Neural cell (in vitro differentiated cells): ENCODE measurements around the gene FAM171A2. TPM values are rescaled to one million over a fixed set of nuclear protein-coding genes. Genes with fewer than 3 reads are reported as not detected.

Experiments used
- H2AFZ ChIP-seq: fragments of 200-600, 300-800 bp; sonication (generic), shearing (Covaris generic); 2 replicates; pipeline ENCODE4 v1.6.0; 2014; ENCODE audit warnings: low read depth, mild to moderate bottlenecking, antibody characterized with exemption, low read length, moderate library complexity
- H3F3A ChIP-seq: fragments of 200-600 bp; shearing (Covaris generic); 2 replicates; pipeline ENCODE4 v1.6.1; 2016; ENCODE audit warnings: mild to moderate bottlenecking, moderate library complexity, mixed read lengths, antibody characterized with exemption, low read length; ENCODE audit not compliant: insufficient read depth, poor library complexity, severe bottlenecking
- H3K27ac ChIP-seq: fragments of 200-600, 300-800 bp; sonication (generic), shearing (Covaris generic); 2 replicates; pipeline ENCODE4 v1.5.1; 2014; ENCODE audit warnings: mild to moderate bottlenecking, low read length, moderate library complexity
- H3K27me3 ChIP-seq: fragments of 300-800, 200-600 bp; sonication (generic), shearing (Covaris generic); 2 replicates; pipeline ENCODE4 v1.6.0; 2014; ENCODE audit warnings: mild to moderate bottlenecking, low read depth, low read length, moderate library complexity; ENCODE audit not compliant: insufficient read depth
- H3K36me3 ChIP-seq: fragments of 300-800, 200-600 bp; sonication (generic), shearing (Covaris generic); 2 replicates; pipeline ENCODE4 v1.5.1; 2014; ENCODE audit warnings: mild to moderate bottlenecking, antibody characterized with exemption, low read length, moderate library complexity; ENCODE audit not compliant: insufficient read depth
- H3K4me2 ChIP-seq: fragments of 300-800, 200-600 bp; sonication (generic), shearing (Covaris generic); 2 replicates; pipeline ENCODE4 v1.6.0; 2014; ENCODE audit warnings: mild to moderate bottlenecking, low read length
- H3K4me3 ChIP-seq: fragments of 300-800, 200-600 bp; sonication (generic), shearing (Covaris generic); 2 replicates; pipeline ENCODE4 v1.5.1; 2014; ENCODE audit warnings: mild to moderate bottlenecking, low read length, moderate library complexity
- H3K79me2 ChIP-seq: fragments of 200-600 bp; shearing (Covaris generic); replicated peaks from 2 replicates; pipeline ENCODE4 v1.6.0; 2014; ENCODE audit warnings: mild to moderate bottlenecking, low read length, moderate library complexity; ENCODE audit not compliant: insufficient read depth
- H3K9ac ChIP-seq: fragments of 300-800, 200-600 bp; sonication (generic), shearing (Covaris generic); 2 replicates; pipeline ENCODE4 v1.6.1; 2016; ENCODE audit warnings: mild to moderate bottlenecking, low read length, mixed read lengths
- H3K9me2 ChIP-seq: fragments of 200-600 bp; shearing (Covaris generic); 2 replicates; pipeline ENCODE4 v1.6.1; 2016; ENCODE audit warnings: mild to moderate bottlenecking, low read length, mixed read lengths; ENCODE audit not compliant: insufficient read depth
- H3K9me3 ChIP-seq: fragments of 200-600, 300-800 bp; sonication (generic), shearing (Covaris generic); 2 replicates; pipeline ENCODE4 v1.6.1; 2016; ENCODE audit warnings: mild to moderate bottlenecking, mixed run types, low read length, moderate library complexity, mixed read lengths
- H4K20me1 ChIP-seq: fragments of 200-600 bp; shearing (Covaris generic); 2 replicates; pipeline ENCODE4 v1.6.1; 2016; ENCODE audit warnings: mild to moderate bottlenecking, mixed run types; ENCODE audit not compliant: insufficient read depth
- EP300 ChIP-seq: fragments of 450-650 bp; conservative IDR thresholded peaks from 2 replicates; pipeline ENCODE4 v1.6.1; 2014; ENCODE audit warnings: antibody characterized with exemption, mild to moderate bottlenecking, moderate library complexity; ENCODE audit not compliant: poor library complexity, severe bottlenecking
- EZH2 ChIP-seq: fragments of 200-600, 300-800 bp; shearing (Covaris generic), sonication (generic); IDR thresholded peaks from 2 replicates; pipeline ENCODE4 v1.6.1; 2014; ENCODE audit warnings: antibody characterized with exemption, low read length, borderline replicate concordance, mild to moderate bottlenecking; ENCODE audit not compliant: insufficient read depth, poor library complexity, severe bottlenecking
- MXI1 ChIP-seq: fragments of 450-650 bp; conservative IDR thresholded peaks from 2 replicates; pipeline ENCODE4 v1.6.1; 2014; ENCODE audit warnings: antibody characterized with exemption, mild to moderate bottlenecking; ENCODE audit not compliant: poor library complexity, severe bottlenecking
- POLR2AphosphoS5 ChIP-seq: IDR thresholded peaks from 2 replicates; pipeline ENCODE4 v1.6.1; 2012
- RAD21 ChIP-seq: fragments of 450-650 bp; conservative IDR thresholded peaks from 2 replicates; pipeline ENCODE4 v1.6.1; 2014; ENCODE audit warnings: antibody characterized with exemption, mild to moderate bottlenecking, moderate library complexity
- SMC3 ChIP-seq: fragments of 450-650 bp; conservative IDR thresholded peaks from 2 replicates; pipeline ENCODE4 v1.6.1; 2014; ENCODE audit warnings: antibody characterized with exemption, mild to moderate bottlenecking, moderate library complexity; ENCODE audit not compliant: poor library complexity
- TAF1 ChIP-seq: IDR thresholded peaks from 2 replicates; pipeline ENCODE4 v1.6.1; 2012; ENCODE audit warnings: low read depth
- polyA plus RNA-seq: library from polyadenylated mRNA; depleted of rRNA; stranded (reverse); fragments of >200 nt; gene quantifications from 2 replicates; pipeline ENCODE4 v1.2.3, GENCODE V29; 2014
- TF ChIP-seq, protein P1 (sequence below): IDR thresholded peaks from 2 replicates; pipeline ENCODE4 v1.6.1; 2012; ENCODE audit warnings: borderline replicate concordance
- TF ChIP-seq, protein P2 (sequence below): fragments of 450-650 bp; IDR thresholded peaks from 2 replicates; pipeline ENCODE4 v1.5.1; 2014; ENCODE audit warnings: antibody characterized with exemption, mild to moderate bottlenecking, moderate library complexity; ENCODE audit not compliant: poor library complexity, severe bottlenecking

The FAM171A2 gene
- polyA plus RNA-seq, 1 donor from 2014 or later, result 73.6 TPM

DNA sequence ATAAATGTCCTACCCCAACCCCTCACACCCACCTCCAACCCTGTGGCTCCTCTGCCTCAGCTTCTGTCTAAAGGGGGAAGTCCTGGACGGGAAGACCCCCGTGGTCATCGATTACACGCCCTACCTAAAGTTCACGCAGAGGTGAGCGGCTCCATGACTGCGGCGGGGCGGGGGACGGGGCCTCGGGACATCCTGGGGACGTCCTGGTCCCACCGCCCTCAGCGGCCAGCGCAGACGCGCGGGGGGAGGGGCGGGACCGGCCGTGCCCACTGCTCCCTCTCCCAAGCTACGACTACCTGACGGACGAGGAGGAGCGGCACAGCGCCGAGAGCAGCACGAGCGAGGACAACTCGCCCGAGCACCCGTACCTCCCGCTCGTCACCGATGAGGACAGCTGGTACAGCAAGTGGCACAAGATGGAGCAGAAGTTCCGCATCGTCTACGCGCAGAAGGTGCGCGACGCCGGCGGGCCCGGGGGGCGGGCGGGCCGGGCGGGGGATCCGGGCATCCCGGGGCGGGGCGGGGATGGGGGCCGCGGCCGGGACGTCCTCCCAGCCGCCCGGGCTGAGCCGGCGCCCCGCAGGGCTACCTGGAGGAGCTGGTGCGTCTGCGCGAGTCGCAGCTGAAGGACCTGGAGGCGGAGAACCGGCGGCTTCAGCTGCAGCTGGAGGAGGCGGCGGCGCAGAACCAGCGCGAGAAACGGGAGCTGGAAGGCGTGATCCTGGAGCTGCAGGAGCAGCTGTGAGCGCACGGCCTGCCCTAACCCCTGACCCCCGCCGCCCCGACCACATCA, 48.6 kb downstream of the FAM171A2 start:
- Histone ChIP-seq H3K4me2 (no peak overlapping the region), H3K27me3 (peaks cover 18% of the 10 kb centered on the region), H3K27ac (no peak overlapping the region), H3K36me3 (peaks cover 12% of the 10 kb centered on the region), H3K9ac (peak overlapping the region; percentile 22), H3F3A (no peaks in the 10 kb centered on the region), H3K4me3 (peak overlapping the region; percentile 55), H3K9me3 (no peaks in the 10 kb centered on the region), H2AFZ (no peak overlapping the region), H3K79me2 (peaks cover 15% of the 10 kb centered on the region), H4K20me1 (peaks cover 6% of the 10 kb centered on the region), H3K9me2 (no peaks in the 10 kb centered on the region)
- no peak for TF ChIP-seq EP300
- TF ChIP-seq, protein P1, sequence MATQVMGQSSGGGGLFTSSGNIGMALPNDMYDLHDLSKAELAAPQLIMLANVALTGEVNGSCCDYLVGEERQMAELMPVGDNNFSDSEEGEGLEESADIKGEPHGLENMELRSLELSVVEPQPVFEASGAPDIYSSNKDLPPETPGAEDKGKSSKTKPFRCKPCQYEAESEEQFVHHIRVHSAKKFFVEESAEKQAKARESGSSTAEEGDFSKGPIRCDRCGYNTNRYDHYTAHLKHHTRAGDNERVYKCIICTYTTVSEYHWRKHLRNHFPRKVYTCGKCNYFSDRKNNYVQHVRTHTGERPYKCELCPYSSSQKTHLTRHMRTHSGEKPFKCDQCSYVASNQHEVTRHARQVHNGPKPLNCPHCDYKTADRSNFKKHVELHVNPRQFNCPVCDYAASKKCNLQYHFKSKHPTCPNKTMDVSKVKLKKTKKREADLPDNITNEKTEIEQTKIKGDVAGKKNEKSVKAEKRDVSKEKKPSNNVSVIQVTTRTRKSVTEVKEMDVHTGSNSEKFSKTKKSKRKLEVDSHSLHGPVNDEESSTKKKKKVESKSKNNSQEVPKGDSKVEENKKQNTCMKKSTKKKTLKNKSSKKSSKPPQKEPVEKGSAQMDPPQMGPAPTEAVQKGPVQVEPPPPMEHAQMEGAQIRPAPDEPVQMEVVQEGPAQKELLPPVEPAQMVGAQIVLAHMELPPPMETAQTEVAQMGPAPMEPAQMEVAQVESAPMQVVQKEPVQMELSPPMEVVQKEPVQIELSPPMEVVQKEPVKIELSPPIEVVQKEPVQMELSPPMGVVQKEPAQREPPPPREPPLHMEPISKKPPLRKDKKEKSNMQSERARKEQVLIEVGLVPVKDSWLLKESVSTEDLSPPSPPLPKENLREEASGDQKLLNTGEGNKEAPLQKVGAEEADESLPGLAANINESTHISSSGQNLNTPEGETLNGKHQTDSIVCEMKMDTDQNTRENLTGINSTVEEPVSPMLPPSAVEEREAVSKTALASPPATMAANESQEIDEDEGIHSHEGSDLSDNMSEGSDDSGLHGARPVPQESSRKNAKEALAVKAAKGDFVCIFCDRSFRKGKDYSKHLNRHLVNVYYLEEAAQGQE, result no peak
- no peak for TF ChIP-seq EZH2
- no peak for TF ChIP-seq MXI1
- no peak for TF ChIP-seq TAF1
- TF ChIP-seq SMC3, result no peak
- TF ChIP-seq POLR2AphosphoS5, result no peak
- no peak for TF ChIP-seq RAD21
- TF ChIP-seq, protein P2, sequence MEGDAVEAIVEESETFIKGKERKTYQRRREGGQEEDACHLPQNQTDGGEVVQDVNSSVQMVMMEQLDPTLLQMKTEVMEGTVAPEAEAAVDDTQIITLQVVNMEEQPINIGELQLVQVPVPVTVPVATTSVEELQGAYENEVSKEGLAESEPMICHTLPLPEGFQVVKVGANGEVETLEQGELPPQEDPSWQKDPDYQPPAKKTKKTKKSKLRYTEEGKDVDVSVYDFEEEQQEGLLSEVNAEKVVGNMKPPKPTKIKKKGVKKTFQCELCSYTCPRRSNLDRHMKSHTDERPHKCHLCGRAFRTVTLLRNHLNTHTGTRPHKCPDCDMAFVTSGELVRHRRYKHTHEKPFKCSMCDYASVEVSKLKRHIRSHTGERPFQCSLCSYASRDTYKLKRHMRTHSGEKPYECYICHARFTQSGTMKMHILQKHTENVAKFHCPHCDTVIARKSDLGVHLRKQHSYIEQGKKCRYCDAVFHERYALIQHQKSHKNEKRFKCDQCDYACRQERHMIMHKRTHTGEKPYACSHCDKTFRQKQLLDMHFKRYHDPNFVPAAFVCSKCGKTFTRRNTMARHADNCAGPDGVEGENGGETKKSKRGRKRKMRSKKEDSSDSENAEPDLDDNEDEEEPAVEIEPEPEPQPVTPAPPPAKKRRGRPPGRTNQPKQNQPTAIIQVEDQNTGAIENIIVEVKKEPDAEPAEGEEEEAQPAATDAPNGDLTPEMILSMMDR, result no peak

DNA sequence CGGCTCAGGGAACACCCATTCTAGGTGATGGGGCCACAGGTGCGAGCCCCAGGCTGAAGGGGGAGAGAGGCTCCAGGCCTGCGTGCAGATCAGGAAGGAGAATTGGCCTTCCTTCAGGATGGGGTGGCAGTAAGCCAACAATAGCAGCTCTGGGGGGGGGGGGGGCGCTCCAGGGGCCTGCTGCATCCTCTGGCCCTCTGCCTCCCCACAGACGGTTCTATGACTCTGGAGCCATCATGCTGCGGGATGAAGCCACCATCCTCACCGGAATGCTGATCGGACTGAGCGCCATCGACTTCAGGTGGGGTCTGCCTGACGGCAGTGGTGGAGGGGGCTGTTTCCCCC, 49.2 kb downstream of the FAM171A2 start:
- H3K27ac ChIP-seq, result no peak overlapping the region
- peak overlapping the region; percentile 55 for H3K4me3 ChIP-seq
- peaks cover 12% of the 10 kb centered on the region for H3K36me3 ChIP-seq
- no peak for TF ChIP-seq EZH2
- H3K9ac ChIP-seq, result no peak overlapping the region
- no peak overlapping the region for H2AFZ ChIP-seq
- H3K27me3 ChIP-seq, result peaks cover 18% of the 10 kb centered on the region
- no peaks in the 10 kb centered on the region for H3K9me3 ChIP-seq
- H3K79me2 ChIP-seq, result peaks cover 20% of the 10 kb centered on the region
- H3K4me2 ChIP-seq, result no peak overlapping the region
- H3K9me2 ChIP-seq, result no peaks in the 10 kb centered on the region
- no peaks in the 10 kb centered on the region for H3F3A ChIP-seq
- peaks cover 6% of the 10 kb centered on the region for H4K20me1 ChIP-seq
